Measurements from ENCODE around the gene DST. TPM values are rescaled to one million over a fixed set of nuclear protein-coding genes. Genes with fewer than 3 reads are reported as not detected.

DST gene
- total RNA-seq, 1 experiment from 2014 or later = 71.8 TPM

- Histone ChIP-seq H3K27ac (ENCODE audit: low read depth, low read length, poor library complexity, severe bottlenecking) (peak overlapping the region; percentile 87), H3K36me3 (ENCODE audit: insufficient read depth, low read length, poor library complexity, severe bottlenecking) (no peaks in the 10 kb centered on the region), H3K4me1 (ENCODE audit: insufficient read depth, low read length, poor library complexity, severe bottlenecking) (peaks cover 35% of the 10 kb centered on the region), H3K4me3 (ENCODE audit: low read depth, low read length, poor library complexity, severe bottlenecking) (peak overlapping the region; percentile 61), H3K9me3 (ENCODE audit: low read depth, low read length, poor library complexity, severe bottlenecking) (no peaks in the 10 kb centered on the region), H3K27me3 (replicated peaks; ENCODE audit: insufficient read depth, low read depth, low read length, poor library complexity) (no peaks in the 10 kb centered on the region)
- POLR2A ChIA-PET (ENCODE audit: low non-redundant PET) = interaction anchor here (0.5 to 0.6 kb wide), 4 partner anchors 10 to 827 kb away, joined by 3 to 10 read pairs (median 3); no protein-coding TSS in a partner anchor
- no peak for TF ChIP-seq CTCF (conservative IDR thresholded peaks at IDR 0.05; ENCODE audit: low read depth, low read length)
- TF ChIP-seq EZH2 (IDR thresholded peaks at IDR 0.05; ENCODE audit: borderline replicate concordance, low read depth, low read length, poor library complexity, severe bottlenecking) = no peak
- TSS peak; percentile 74 for BruUV-seq (replicated peaks)
- no peak for DNase-seq (ENCODE audit: low spot score)
- intact Hi-C loops (cut with micrococcal nuclease; ENCODE audit: unreplicated experiment) = no loop called here
- CTCF ChIA-PET = interaction anchor here (0.6 to 1.3 kb wide), 5 partner anchors 29 to 121 kb away, joined by 3 to 12 read pairs (median 6); no protein-coding TSS in a partner anchor
Measured at GRCh38 chr6:56541741-56542360, 100.8 kb downstream of the DST start.

- Histone ChIP-seq H3K27me3 (replicated peaks; ENCODE audit: insufficient read depth, low read depth, low read length, poor library complexity) (no peaks in the 10 kb centered on the region), H3K9me3 (ENCODE audit: low read depth, low read length, poor library complexity, severe bottlenecking) (no peaks in the 10 kb centered on the region), H3K27ac (ENCODE audit: low read depth, low read length, poor library complexity, severe bottlenecking) (peak overlapping the region; percentile 5), H3K4me3 (ENCODE audit: low read depth, low read length, poor library complexity, severe bottlenecking) (peak overlapping the region; percentile 61), H3K36me3 (ENCODE audit: insufficient read depth, low read length, poor library complexity, severe bottlenecking) (no peaks in the 10 kb centered on the region), H3K4me1 (ENCODE audit: insufficient read depth, low read length, poor library complexity, severe bottlenecking) (peaks cover 35% of the 10 kb centered on the region)
- no TSS peak for BruUV-seq (replicated peaks)
- POLR2A ChIA-PET (ENCODE audit: low non-redundant PET) = no interaction called here
- intact Hi-C loops (cut with micrococcal nuclease; ENCODE audit: unreplicated experiment) = no loop called here
- DNase-seq (ENCODE audit: low spot score) = no peak
- CTCF ChIA-PET = no interaction called here
- no peak for TF ChIP-seq CTCF (conservative IDR thresholded peaks at IDR 0.05; ENCODE audit: low read depth, low read length)
- no peak for TF ChIP-seq EZH2 (IDR thresholded peaks at IDR 0.05; ENCODE audit: borderline replicate concordance, low read depth, low read length, poor library complexity, severe bottlenecking)
Measured at GRCh38 chr6:56541030-56541600, 101.6 kb downstream of the DST start.

- Histone ChIP-seq H3K36me3 (ENCODE audit: insufficient read depth, low read length, poor library complexity, severe bottlenecking) (no peaks in the 10 kb centered on the region), H3K4me1 (ENCODE audit: insufficient read depth, low read length, poor library complexity, severe bottlenecking) (peaks cover 35% of the 10 kb centered on the region), H3K27ac (ENCODE audit: low read depth, low read length, poor library complexity, severe bottlenecking) (peak overlapping the region; percentile 5), H3K4me3 (ENCODE audit: low read depth, low read length, poor library complexity, severe bottlenecking) (peak overlapping the region; percentile 61), H3K9me3 (ENCODE audit: low read depth, low read length, poor library complexity, severe bottlenecking) (no peaks in the 10 kb centered on the region), H3K27me3 (replicated peaks; ENCODE audit: insufficient read depth, low read depth, low read length, poor library complexity) (no peaks in the 10 kb centered on the region)
- TF ChIP-seq EZH2 (IDR thresholded peaks at IDR 0.05; ENCODE audit: borderline replicate concordance, low read depth, low read length, poor library complexity, severe bottlenecking) = no peak
- ChIA-PET POLR2A (ENCODE audit: low non-redundant PET) (no interaction called here), CTCF (no interaction called here)
- BruUV-seq (replicated peaks) = no TSS peak
- DNase-seq (ENCODE audit: low spot score) = no peak
- intact Hi-C loops (cut with micrococcal nuclease; ENCODE audit: unreplicated experiment) = no loop called here
Measured at GRCh38 chr6:56540232-56541029, 102.3 kb downstream of the DST start.
